Hair follicular keratinocyte (primary cell): ENCODE measurements around the gene ATG16L2. TPM values are rescaled to one million over a fixed set of nuclear protein-coding genes. Genes with fewer than 3 reads are reported as not detected.

ENCODE experiments used
- total RNA-seq: library from RNA; depleted of rRNA; stranded (reverse); fragments of >200 nt; gene quantifications from 2 replicates; pipeline ENCODE4 v1.2.3, GENCODE V29; 2015

Gene ATG16L2
- total RNA-seq: 10.6 and 17.2 TPM in 2 replicates

GRCh38 chr11:72814286-72815109, at the start of gene ATG16L2:
Gene ATG16L2 (plus strand): TSS chr11:72814411. CDS start chr11:72814446, 35 bp downstream.

DNA sequence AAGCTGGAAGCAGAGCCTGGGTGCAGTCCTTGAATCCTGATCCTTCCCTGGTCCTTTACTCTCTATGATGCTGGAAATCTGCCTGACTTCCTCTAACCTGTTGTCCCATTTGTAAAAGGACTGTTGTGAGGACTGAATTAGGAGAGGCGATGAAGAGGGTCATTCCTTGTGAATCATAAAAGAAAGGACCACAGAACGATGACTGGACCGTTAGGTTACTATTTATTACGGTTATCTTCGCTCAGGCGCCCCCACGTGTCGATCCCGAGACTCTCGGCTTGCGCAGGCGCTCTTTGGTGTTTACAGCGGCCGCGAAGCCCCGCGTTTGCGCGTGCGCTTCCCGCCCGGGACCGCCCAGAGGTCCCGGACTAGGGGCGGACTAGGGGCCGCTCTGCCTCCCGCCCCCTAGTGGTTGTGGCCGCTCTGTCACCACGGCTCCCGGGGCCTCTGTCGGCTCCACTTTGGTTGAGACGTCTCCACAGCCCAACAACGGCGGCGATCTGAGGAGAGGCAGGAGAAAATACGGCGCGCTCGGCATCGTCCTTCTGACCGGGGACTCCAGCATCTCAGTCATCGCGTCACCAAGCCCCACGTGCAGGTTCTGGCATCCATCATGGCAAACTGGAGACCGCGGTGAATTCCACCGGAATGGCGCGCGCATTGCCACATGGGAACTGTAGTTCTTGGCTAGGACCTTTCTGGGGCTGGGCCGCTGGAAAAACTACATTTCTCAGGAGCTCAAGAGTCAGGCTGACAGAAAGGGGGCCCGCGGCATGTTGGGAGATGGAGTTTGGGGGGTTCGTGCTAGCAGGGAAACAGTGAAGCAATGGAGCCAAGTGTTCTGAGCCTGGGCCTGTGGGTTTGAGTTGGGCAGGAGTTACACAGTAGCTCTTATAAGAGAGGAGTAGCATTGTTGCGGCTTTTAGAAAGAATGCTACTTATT, 20.5 kb upstream of the ATG16L2 start, which contains the start of gene STARD10:
TSS of gene STARD10 (minus strand) at position 623 of the 943 bp plus-strand sequence. CDS start 12,866 bp downstream, outside the sequence.

Other genes with a start within 250 kb of the ATG16L2 start
- gene PDE2A, start 140.0 kb upstream of the ATG16L2 start, total RNA-seq: 1.5 and 3.9 TPM in 2 replicates
- 70.0 and 94.5 TPM in 2 replicates for gene ARAP1, start 62.0 kb upstream of the ATG16L2 start, total RNA-seq
- gene STARD10, start 20.4 kb upstream of the ATG16L2 start, total RNA-seq: 61.8 and 118 TPM in 2 replicates